H9 (cell line): ENCODE measurements around the gene TMCO4. TPM values are rescaled to one million over a fixed set of nuclear protein-coding genes. Genes with fewer than 3 reads are reported as not detected.

Source experiments
- DNase-seq: peaks from one replicate; pipeline ENCODE4 v3.0.0-alpha.2; 2017
- H2AFZ ChIP-seq: one replicate; pipeline ENCODE4 v1.6.1; 2013; ENCODE audit warnings: mild to moderate bottlenecking, low read length, control low read depth, moderate library complexity
- H2AK5ac ChIP-seq: 2 replicates; pipeline ENCODE4 v1.6.1; 2013; ENCODE audit warnings: low read length, control low read depth, mixed read lengths; ENCODE audit not compliant: insufficient read length
- H2BK120ac ChIP-seq: one replicate; pipeline ENCODE4 v1.6.1; 2013; ENCODE audit warnings: low read depth, mild to moderate bottlenecking, low read length, control low read depth, inconsistent platforms; ENCODE audit not compliant: poor library complexity, severe bottlenecking
- H2BK12ac ChIP-seq: 2 replicates; pipeline ENCODE4 v1.6.1; 2013; ENCODE audit warnings: low read length, control low read depth, mixed read lengths, low read depth; ENCODE audit not compliant: insufficient read length
- H2BK15ac ChIP-seq: 2 replicates; pipeline ENCODE4 v1.6.1; 2013; ENCODE audit warnings: low read depth, low read length, control low read depth
- H2BK20ac ChIP-seq: one replicate; pipeline ENCODE4 v1.6.1; 2013; ENCODE audit warnings: low read depth, mild to moderate bottlenecking, low read length, control low read depth, inconsistent platforms; ENCODE audit not compliant: poor library complexity, severe bottlenecking
- H2BK5ac ChIP-seq: 2 replicates; pipeline ENCODE4 v1.6.1; 2013; ENCODE audit warnings: low read length, control low read depth, mixed read lengths; ENCODE audit not compliant: insufficient read length
- H3K14ac ChIP-seq: 2 replicates; pipeline ENCODE4 v1.6.1; 2013; ENCODE audit warnings: low read length, control low read depth; ENCODE audit not compliant: insufficient read depth
- H3K18ac ChIP-seq: 2 replicates; pipeline ENCODE4 v1.6.1; 2013; ENCODE audit warnings: low read depth, mild to moderate bottlenecking, mixed read lengths, low read length, control low read depth; ENCODE audit not compliant: insufficient read length
- H3K23ac ChIP-seq: 2 replicates; pipeline ENCODE4 v1.6.1; 2013; ENCODE audit warnings: low read length, control low read depth, mixed read lengths, low read depth; ENCODE audit not compliant: insufficient read length
- H3K23me2 ChIP-seq: 2 replicates; pipeline ENCODE4 v1.6.1; 2013; ENCODE audit warnings: low read depth, mild to moderate bottlenecking, mixed read lengths, low read length, control low read depth; ENCODE audit not compliant: insufficient read length, poor library complexity, severe bottlenecking
- H3K27ac ChIP-seq: 2 replicates; pipeline ENCODE4 v1.5.1; 2013; ENCODE audit warnings: low read length, control low read depth, mixed read lengths, low read depth; ENCODE audit not compliant: insufficient read length
- H3K27me3 ChIP-seq: 2 replicates; pipeline ENCODE4 v1.6.1; 2013; ENCODE audit warnings: low read length, control low read depth, inconsistent platforms; ENCODE audit not compliant: insufficient read depth
- H3K4ac ChIP-seq: 2 replicates; pipeline ENCODE4 v1.6.1; 2013; ENCODE audit warnings: low read depth, mild to moderate bottlenecking, control low read depth, inconsistent platforms, low read length, moderate library complexity
- H3K4me1 ChIP-seq: 2 replicates; pipeline ENCODE4 v1.6.1; 2013; ENCODE audit warnings: low read length, control low read depth, inconsistent platforms; ENCODE audit not compliant: insufficient read depth
- H3K4me2 ChIP-seq: 2 replicates; pipeline ENCODE4 v1.6.1; 2013; ENCODE audit warnings: low read length, control low read depth, mixed read lengths; ENCODE audit not compliant: insufficient read length, insufficient read depth
- H3K56ac ChIP-seq: 2 replicates; pipeline ENCODE4 v1.6.1; 2013; ENCODE audit warnings: low read depth, mild to moderate bottlenecking, mixed read lengths, low read length, control low read depth; ENCODE audit not compliant: insufficient read length
- H3K79me1 ChIP-seq: 2 replicates; pipeline ENCODE4 v1.6.1; 2013; ENCODE audit warnings: low read depth, mild to moderate bottlenecking, moderate library complexity, low read length, control low read depth, inconsistent platforms; ENCODE audit not compliant: insufficient read depth, poor library complexity, severe bottlenecking
- H3K79me2 ChIP-seq: 2 replicates; pipeline ENCODE4 v1.6.1; 2013; ENCODE audit warnings: low read length, control low read depth, inconsistent platforms; ENCODE audit not compliant: insufficient read depth
- H3K9ac ChIP-seq: 2 replicates; pipeline ENCODE4 v1.6.1; 2013; ENCODE audit warnings: low read length, control low read depth, mixed read lengths; ENCODE audit not compliant: insufficient read length; ENCODE audit errors: extremely low read depth
- H3K9me3 ChIP-seq: one replicate; pipeline ENCODE4 v1.6.1; 2013; ENCODE audit warnings: low read depth, low read length, inconsistent platforms; ENCODE audit not compliant: control insufficient read depth
- H3T11ph ChIP-seq: one replicate; pipeline ENCODE4 v1.6.1; 2013; ENCODE audit warnings: mild to moderate bottlenecking, low read length, control low read depth, inconsistent platforms
- H4K20me1 ChIP-seq: one replicate; pipeline ENCODE4 v1.6.1; 2013; ENCODE audit not compliant: control insufficient read depth, insufficient read length, insufficient read depth
- H4K5ac ChIP-seq: 2 replicates; pipeline ENCODE4 v1.6.1; 2013; ENCODE audit warnings: low read depth, mild to moderate bottlenecking, mixed read lengths, low read length, control low read depth; ENCODE audit not compliant: insufficient read length
- H4K8ac ChIP-seq: replicated peaks from 2 replicates; pipeline ENCODE4 v1.6.1; 2013; ENCODE audit warnings: low read length, control low read depth, mixed read lengths, low read depth; ENCODE audit not compliant: insufficient read length
- H4K91ac ChIP-seq: 2 replicates; pipeline ENCODE4 v1.6.1; 2013; ENCODE audit warnings: low read depth, mild to moderate bottlenecking, moderate library complexity, mixed read lengths, low read length, control low read depth; ENCODE audit not compliant: insufficient read length
- H3K27ac Mint-ChIP-seq, 3 experiments: 2 replicates in 2 of 3; 3 replicates in 1 of 3; pipeline ENCODE4 v1.8.0; 2020 to 2021; ENCODE audit warnings: mixed read lengths in 3 of 3, mild to moderate bottlenecking in 1 of 3, moderate library complexity in 1 of 3
- H3K27me3 Mint-ChIP-seq: 2 replicates; pipeline ENCODE4 v1.8.0; 2021; ENCODE audit warnings: low read depth, mild to moderate bottlenecking, moderate library complexity, mixed read lengths
- H3K36me3 Mint-ChIP-seq, 3 experiments: 2 replicates in 2 of 3; 3 replicates in 1 of 3; pipeline ENCODE4 v1.8.0; 2020 to 2021; ENCODE audit warnings: low read depth in 3 of 3, mixed read lengths in 3 of 3; ENCODE audit not compliant: insufficient read depth in 1 of 3
- H3K4me1 Mint-ChIP-seq, 2 experiments: 2 replicates each; pipeline ENCODE4 v1.8.0; 2020; ENCODE audit warnings: mixed read lengths in 2 of 2
- H3K4me3 Mint-ChIP-seq, 2 experiments: 2 replicates in 1 of 2; 3 replicates in 1 of 2; pipeline ENCODE4 v1.8.0; 2020 to 2021; ENCODE audit warnings: mild to moderate bottlenecking in 2 of 2, mixed read lengths in 2 of 2, moderate library complexity in 1 of 2
- H3K9me3 Mint-ChIP-seq, 2 experiments: 2 replicates in 1 of 2; 3 replicates in 1 of 2; pipeline ENCODE4 v1.8.0; 2020; ENCODE audit warnings: mild to moderate bottlenecking in 2 of 2, mixed read lengths in 2 of 2, moderate library complexity in 1 of 2
- WGBS: extraction: QIAGEN DNeasy Blood & Tissue Kit; methylation state at CpG from one replicate; pipeline ENCODE4 v1.1.7; 2013; ENCODE audit warnings: missing lambda C conversion rate, low lambda C conversion rate, mixed read lengths; ENCODE audit not compliant: insufficient read length; ENCODE audit errors: extremely low coverage; 5-methylcytosine and 5-hydroxymethylcytosine counted together
- total RNA-seq: library from RNA; stranded (reverse); gene quantifications from 2 replicates; pipeline ENCODE4 v1.2.1, GENCODE V29; 2021
- TF ChIP-seq, protein P1 (sequence below): fragments of 200-600 bp; sonication (generic); conservative IDR thresholded peaks from 3 replicates; pipeline ENCODE4 v1.8.0; 2021; ENCODE audit warnings: antibody characterized with exemption, mild to moderate bottlenecking

Gene TMCO4
- total RNA-seq, 1 experiment from 2014 or later, result 4.0 TPM

DNA sequence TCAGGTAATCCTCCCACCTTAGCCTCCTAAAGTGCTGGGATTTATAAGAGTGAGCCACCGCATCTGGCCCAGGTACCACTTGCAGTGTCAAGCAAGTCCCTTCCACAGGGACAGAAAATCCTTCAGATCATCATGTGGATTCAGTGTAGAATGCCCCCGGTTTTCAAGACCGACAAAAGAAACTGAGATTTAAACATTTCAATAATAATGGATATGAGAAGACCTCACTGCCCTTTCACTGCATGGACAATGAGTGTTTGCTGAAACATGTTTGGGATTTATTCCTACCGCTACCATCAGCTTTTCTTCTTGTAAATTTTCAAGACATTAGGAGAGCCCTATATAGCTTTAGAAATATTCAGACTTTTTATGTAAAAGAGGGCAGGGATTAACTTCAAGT, 93.6 kb downstream of the TMCO4 start:
- Histone ChIP-seq H4K5ac (no peak overlapping the region), H2AK5ac (no peak overlapping the region), H3K14ac (no peak overlapping the region), H3K4me2 (no peak overlapping the region), H2BK15ac (no peak overlapping the region), H2AFZ (no peak overlapping the region), H3K9ac (no peak overlapping the region), H3K56ac (no peak overlapping the region), H3K27ac (no peak overlapping the region), H3K79me2 (no peaks in the 10 kb centered on the region), H4K91ac (no peak overlapping the region), H3K23me2 (no peaks in the 10 kb centered on the region), H4K8ac (no peak overlapping the region), H3T11ph (no peak overlapping the region), H2BK5ac (no peak overlapping the region), H3K4ac (no peak overlapping the region), H3K27me3 (no peaks in the 10 kb centered on the region), H3K4me1 (peaks cover 4% of the 10 kb centered on the region; the same call in 1 of the 2 replicates), H3K23ac (no peak overlapping the region), H4K20me1 (no peaks in the 10 kb centered on the region), H3K18ac (no peak overlapping the region), H3K9me3 (no peaks in the 10 kb centered on the region), H2BK20ac (no peak overlapping the region), H2BK120ac (no peak overlapping the region), H2BK12ac (no peak overlapping the region), H3K79me1 (no peaks in the 10 kb centered on the region)
- no peak for DNase-seq
- Mint-ChIP-seq H3K4me1 (peaks cover 19 to 31% of the 10 kb centered on the region in 2 experiments), H3K36me3 (no peaks in the 10 kb centered on the region), H3K9me3 (no peaks in the 10 kb centered on the region), H3K27me3 (no peaks in the 10 kb centered on the region), H3K4me3 (no peak overlapping the region), H3K27ac (no peak overlapping the region)
- WGBS, result no CpG with 5 or more reads among the region's 4 CpGs
- TF ChIP-seq, protein P1, sequence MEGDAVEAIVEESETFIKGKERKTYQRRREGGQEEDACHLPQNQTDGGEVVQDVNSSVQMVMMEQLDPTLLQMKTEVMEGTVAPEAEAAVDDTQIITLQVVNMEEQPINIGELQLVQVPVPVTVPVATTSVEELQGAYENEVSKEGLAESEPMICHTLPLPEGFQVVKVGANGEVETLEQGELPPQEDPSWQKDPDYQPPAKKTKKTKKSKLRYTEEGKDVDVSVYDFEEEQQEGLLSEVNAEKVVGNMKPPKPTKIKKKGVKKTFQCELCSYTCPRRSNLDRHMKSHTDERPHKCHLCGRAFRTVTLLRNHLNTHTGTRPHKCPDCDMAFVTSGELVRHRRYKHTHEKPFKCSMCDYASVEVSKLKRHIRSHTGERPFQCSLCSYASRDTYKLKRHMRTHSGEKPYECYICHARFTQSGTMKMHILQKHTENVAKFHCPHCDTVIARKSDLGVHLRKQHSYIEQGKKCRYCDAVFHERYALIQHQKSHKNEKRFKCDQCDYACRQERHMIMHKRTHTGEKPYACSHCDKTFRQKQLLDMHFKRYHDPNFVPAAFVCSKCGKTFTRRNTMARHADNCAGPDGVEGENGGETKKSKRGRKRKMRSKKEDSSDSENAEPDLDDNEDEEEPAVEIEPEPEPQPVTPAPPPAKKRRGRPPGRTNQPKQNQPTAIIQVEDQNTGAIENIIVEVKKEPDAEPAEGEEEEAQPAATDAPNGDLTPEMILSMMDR, result no peak
